Measurements from ENCODE around the gene TSEN54.

Gene TSEN54

GRCh38 chr17:75493476-75494129, 22.7 kb upstream of the TSEN54 start:
- H3K4me3 ChIP-seq (ENCODE audit: low read depth, low read length): no peak overlapping the region
- TF ChIP-seq CTCF (IDR thresholded peaks at IDR 0.05; ENCODE audit: control insufficient read depth, extremely low read depth, insufficient read depth): no peak
- no peak for DNase-seq (ENCODE audit: low read depth)

GRCh38 chr17:75494326-75494877, 21.9 kb upstream of the TSEN54 start:
- TF ChIP-seq CTCF (IDR thresholded peaks at IDR 0.05; ENCODE audit: control insufficient read depth, extremely low read depth, insufficient read depth): no peak
- H3K4me3 ChIP-seq (ENCODE audit: low read depth, low read length): no peak overlapping the region
- DNase-seq (ENCODE audit: low read depth): no peak

- H3K4me3 ChIP-seq (ENCODE audit: low read depth, low read length): no peak overlapping the region
- TF ChIP-seq CTCF (IDR thresholded peaks at IDR 0.05; ENCODE audit: control insufficient read depth, extremely low read depth, insufficient read depth): no peak
- no peak for DNase-seq (ENCODE audit: low read depth)
These were observed 20.3 kb upstream of the TSEN54 start for GRCh38 chr17:75496005-75496404.

- no peak overlapping the region for H3K4me3 ChIP-seq (ENCODE audit: low read depth, low read length)
- no peak for DNase-seq (ENCODE audit: low read depth)
- no peak for TF ChIP-seq CTCF (IDR thresholded peaks at IDR 0.05; ENCODE audit: control insufficient read depth, extremely low read depth, insufficient read depth)
These were observed 18.1 kb upstream of the TSEN54 start for GRCh38 chr17:75498039-75498725.

GRCh38 chr17:75498726-75499213, 17.6 kb upstream of the TSEN54 start:
- no peak for DNase-seq (ENCODE audit: low read depth)
- no peak overlapping the region for H3K4me3 ChIP-seq (ENCODE audit: low read depth, low read length)
- peak; percentile 11; the same call in 1 of the 2 replicates for TF ChIP-seq CTCF (IDR thresholded peaks at IDR 0.05; ENCODE audit: control insufficient read depth, extremely low read depth, insufficient read depth)

GRCh38 chr17:75499313-75500022, 16.9 kb upstream of the TSEN54 start:
- no peak for TF ChIP-seq CTCF (IDR thresholded peaks at IDR 0.05; ENCODE audit: control insufficient read depth, extremely low read depth, insufficient read depth)
- no peak for DNase-seq (ENCODE audit: low read depth)
- no peak overlapping the region for H3K4me3 ChIP-seq (ENCODE audit: low read depth, low read length)

Measured in LNCaP clone FGC (cell line).